Left hindlimb (tissue), 1 donor: ENCODE measurements around the gene HOXA3.
A peak's percentile ranks its signal among the peaks of the same experiment; 100 is the strongest.

ENCODE experiments used
- DNase-seq: peaks from one replicate; pipeline ENCODE4 v3.0.0-alpha.2; 2018

The HOXA3 gene

GRCh38 chr7:27112955-27113949 is 39.1 kb downstream of the HOXA3 start:
- peak; percentile 77 for DNase-seq

- DNase-seq, result no peak
Measured at GRCh38 chr7:27112361-27112760, 40.0 kb downstream of the HOXA3 start.

GRCh38 chr7:27111751-27112277 is 40.6 kb downstream of the HOXA3 start:
- DNase-seq, result no peak

GRCh38 chr7:27111042-27111750 is 41.2 kb downstream of the HOXA3 start:
- DNase-seq, result peak; percentile 57

DNA sequence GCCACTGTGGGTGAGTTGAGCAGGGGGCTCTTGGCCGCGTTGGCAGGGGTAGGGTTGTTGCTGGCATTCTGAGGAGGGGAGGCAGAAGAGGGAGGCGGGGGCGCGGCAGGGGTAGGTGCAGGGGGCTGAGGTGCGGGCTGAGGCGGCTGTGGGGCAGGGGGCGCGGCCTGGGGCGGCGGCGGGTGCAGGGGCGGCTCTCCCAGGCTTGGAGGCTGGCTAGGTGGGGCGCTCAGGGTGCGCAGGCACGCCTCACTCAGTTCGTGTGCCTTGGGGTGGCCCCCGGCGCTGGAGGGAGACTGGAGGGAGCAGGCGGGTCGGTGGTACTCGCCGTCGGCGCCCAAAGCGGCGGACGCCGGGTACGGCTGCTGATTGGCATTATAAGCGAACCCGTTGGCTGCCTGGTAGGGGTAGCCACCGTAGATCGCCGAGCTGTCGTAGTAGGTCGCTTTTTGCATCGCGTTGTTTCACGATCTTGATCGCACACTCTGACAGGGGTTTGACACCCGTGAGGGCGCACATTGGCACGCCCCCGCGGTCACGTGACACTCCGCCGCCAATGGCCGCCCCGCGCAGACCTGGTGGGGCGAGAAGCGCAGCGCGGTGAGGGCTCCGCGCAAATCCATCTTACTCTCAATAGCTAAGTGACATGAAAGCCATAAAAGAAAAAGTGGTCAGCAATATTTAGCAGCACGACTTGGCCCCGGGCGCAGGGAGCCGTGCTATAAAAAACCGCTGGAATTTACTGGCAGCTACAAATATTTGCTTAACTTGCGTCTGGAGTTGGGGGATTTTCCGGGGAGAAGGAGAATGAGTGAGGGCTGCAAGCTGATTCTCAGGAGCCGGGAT is 42.0 kb downstream of the HOXA3 start:
- peak; percentile 66 for DNase-seq

- DNase-seq, result peak; percentile 43
Measured at GRCh38 chr7:27109466-27110185, 42.8 kb downstream of the HOXA3 start.

- peak; percentile 37 for DNase-seq
Measured at GRCh38 chr7:27108390-27109127, 43.8 kb downstream of the HOXA3 start.

GRCh38 chr7:27107391-27108381 is 44.7 kb downstream of the HOXA3 start:
- DNase-seq, result peak; percentile 40

- DNase-seq, result no peak
Measured at GRCh38 chr7:27106901-27107240, 45.5 kb downstream of the HOXA3 start.

DNA sequence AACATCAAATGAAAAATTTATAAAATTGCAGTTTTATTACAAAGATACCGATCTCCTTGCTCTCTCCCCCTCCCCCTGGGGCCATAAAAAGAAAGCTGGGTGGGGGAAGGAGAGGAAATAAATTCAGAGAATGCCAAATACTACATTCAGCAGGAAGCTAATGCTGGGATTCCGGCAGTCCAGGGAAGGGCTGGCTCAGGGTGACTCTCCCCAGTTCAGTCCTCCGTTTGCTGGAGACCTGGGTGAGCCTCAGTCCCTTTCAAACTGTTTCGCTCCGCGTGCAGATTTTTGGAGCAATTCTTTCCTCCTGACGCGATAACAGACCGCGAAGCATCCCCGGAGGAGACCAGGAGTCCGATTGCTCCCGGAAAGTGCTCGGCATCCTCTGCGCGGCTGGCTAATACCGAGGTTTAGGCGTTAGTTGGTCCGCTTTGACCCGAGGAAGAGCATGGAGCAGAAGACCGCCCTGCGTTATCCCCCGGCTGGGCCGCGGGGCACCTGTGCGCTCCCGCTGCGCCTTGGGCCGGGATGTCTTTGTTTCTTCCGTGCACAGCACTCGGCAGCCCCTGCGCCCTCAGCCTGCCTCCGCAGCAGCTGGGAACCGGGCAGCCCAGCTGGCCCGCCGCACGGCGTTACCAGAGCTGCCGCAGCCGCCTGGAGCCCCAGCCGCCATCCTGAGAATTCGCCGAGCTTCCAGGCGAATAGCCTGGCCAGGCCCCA is 46.0 kb downstream of the HOXA3 start:
- peak; percentile 47 for DNase-seq

DNA sequence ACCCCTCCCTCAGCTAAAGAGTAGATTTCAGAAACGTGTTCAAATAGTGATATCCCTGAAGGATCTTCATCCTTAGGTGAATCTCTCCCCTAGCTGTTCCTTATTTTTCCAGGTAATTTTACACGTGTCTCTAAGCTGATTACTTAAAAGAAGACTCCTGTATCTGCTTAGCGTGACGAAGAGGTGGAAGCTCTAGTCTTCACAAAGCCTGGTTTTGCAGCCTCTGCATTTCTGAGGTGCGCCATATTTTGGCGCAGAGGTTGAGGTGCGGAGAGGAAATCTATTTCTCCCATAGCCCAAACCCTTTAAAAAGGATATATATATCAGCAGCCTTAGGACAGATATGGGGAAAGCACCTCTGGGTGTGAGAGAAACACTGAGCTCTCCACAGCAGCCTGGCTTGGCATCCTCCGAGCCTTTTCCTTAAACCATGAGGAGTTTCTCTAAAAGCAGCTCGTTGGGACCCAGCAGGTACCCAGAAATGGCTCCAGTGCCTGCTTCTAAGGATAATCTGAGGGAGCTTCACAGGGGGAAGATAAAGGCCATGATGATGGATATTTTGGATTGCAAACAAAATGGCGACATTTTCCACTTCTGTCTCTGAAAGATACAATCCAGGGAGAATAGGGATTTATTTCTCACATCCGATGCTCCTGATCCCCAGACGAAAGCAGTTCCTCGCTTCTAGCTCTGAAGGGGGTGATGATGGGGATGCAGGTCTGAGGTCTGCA is 46.9 kb downstream of the HOXA3 start:
- no peak for DNase-seq

GRCh38 chr7:27104341-27105058 is 47.9 kb downstream of the HOXA3 start:
- peak; percentile 39 for DNase-seq

- peak; percentile 30 for DNase-seq
Measured at GRCh38 chr7:27103489-27104226, 48.7 kb downstream of the HOXA3 start.

DNA sequence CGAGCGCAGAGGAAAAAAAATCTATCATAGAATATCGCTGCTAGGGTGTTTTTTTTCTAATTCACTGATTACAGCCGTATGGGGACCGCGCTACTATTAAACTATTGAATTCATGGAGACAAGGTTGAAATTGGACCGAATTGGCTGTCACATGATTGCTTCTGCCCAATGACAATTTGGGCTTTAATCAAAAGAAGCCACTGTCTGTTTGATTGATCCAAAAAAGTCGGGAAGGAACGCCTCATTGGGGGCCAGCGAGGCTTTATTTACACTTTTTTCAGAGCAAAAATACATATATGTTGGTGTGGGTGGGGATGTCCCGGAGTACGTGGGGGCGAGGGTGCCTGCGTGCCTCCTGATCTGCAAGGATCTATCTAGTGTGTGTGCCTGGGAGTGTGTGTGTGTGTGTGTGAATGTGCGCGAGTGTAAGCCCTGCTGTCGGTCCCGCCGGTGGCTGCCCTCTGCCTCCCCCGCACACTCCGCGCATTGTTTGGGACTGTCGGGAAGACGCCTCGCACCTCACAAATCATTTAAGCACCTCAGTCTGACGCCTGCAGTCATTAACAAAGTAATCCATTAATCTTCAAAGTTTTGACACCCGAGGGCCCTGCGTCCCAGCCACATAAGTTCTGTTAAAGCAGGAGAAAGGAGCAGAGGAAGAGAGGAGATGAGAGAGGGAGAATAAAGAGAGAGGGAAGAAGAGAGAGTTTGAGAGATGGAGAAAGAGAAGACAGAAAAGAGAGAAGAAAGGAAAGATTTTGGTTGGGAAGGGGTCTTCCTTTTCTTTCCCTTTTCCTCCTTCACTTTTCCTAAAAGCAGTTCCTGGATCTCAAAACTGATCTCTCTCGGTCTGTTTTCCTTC is 49.6 kb downstream of the HOXA3 start, which contains the start of gene HOXA2:
TSS of gene HOXA2 (minus strand) at position 103 of the 862 bp plus-strand sequence. CDS start 183 bp downstream, outside the sequence.
- DNase-seq, result peak; percentile 37

DNA sequence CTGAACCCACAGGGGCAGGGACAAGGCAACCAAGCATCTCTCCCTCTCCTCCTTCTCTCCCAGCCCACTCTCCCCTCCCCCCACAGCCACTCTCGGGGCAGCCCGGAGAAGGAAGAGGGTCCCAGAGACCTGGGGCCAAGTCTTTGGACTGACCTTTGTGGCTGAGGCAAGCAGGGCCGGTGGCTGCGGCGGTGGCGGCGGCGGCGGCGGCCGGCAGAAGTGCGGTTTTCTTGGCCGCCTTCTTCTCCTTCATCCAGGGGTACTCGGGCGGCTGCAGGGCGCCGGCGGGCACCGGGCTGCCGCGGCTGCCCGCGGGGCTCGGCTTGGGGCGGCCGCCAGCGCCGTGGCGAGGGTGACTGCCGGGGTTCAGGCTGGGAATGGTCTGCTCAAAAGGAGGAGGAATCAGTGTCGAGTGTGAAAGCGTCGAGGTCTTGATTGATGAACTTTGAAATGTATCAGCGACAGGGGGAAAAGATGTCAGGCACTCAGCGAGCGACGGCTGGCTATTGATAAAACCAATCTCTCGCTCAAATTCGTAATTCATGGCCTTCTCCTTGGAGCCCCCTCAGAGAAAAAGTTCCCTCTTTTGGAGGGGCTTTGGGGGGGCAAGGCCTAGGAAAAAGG is 50.3 kb downstream of the HOXA3 start:
- peak; percentile 41 for DNase-seq
